ENCODE results near the gene BIVM. TPM values are rescaled to one million over a fixed set of nuclear protein-coding genes. Genes with fewer than 3 reads are reported as not detected.
A peak's percentile ranks its signal among the peaks of the same experiment; 100 is the strongest.

Gene BIVM
- total RNA-seq, 1 donor from 2014 or later: 13.3 TPM

GRCh38 chr13:102873653-102874052, 74.7 kb downstream of the BIVM start:
- Histone ChIP-seq H3K79me2 (ENCODE audit: insufficient read depth, low read length) (no peaks in the 10 kb centered on the region), H3K4me2 (ENCODE audit: low read length) (no peak overlapping the region), H3K27me3 (ENCODE audit: insufficient read depth, low read length) (no peaks in the 10 kb centered on the region), H3K9me3 (ENCODE audit: insufficient read depth, low read depth, low read length) (no peaks in the 10 kb centered on the region), H3K36me3 (ENCODE audit: insufficient read depth, low read length) (peaks cover 39% of the 10 kb centered on the region), H4K20me1 (ENCODE audit: insufficient read depth, low read length) (peaks cover 13% of the 10 kb centered on the region), H2AFZ (ENCODE audit: low read depth, low read length) (no peak overlapping the region), H3K4me1 (ENCODE audit: insufficient read depth, low read length) (peaks cover 23% of the 10 kb centered on the region), H3K9ac (ENCODE audit: low read length) (no peak overlapping the region), H3K27ac (ENCODE audit: low read depth, low read length) (no peak overlapping the region), H3K4me3 (ENCODE audit: insufficient read depth, low read depth, low read length) (no peak overlapping the region)
- peak; percentile 18 for DNase-seq (ENCODE audit: low read depth)
- Mint-ChIP-seq H3K9me3 (ENCODE audit: unreplicated experiment) (no peaks in the 10 kb centered on the region), H3K4me1 (ENCODE audit: low read depth, unreplicated experiment) (peaks cover 42% of the 10 kb centered on the region), H3K27me3 (ENCODE audit: low read depth, unreplicated experiment) (no peaks in the 10 kb centered on the region), H3K36me3 (ENCODE audit: low read depth, unreplicated experiment) (peaks cover 14% of the 10 kb centered on the region), H3K27ac (ENCODE audit: unreplicated experiment) (no peak overlapping the region), H3K4me3 (ENCODE audit: unreplicated experiment) (no peak overlapping the region)
- TF ChIP-seq EZH2 (IDR thresholded peaks at IDR 0.05; ENCODE audit: insufficient read depth, low read length) (no peak), CTCF (IDR thresholded peaks at IDR 0.05; ENCODE audit: insufficient read depth, low read depth, low read length) (no peak)
- FAIRE-seq: no peak

- Histone ChIP-seq H2AFZ (ENCODE audit: low read depth, low read length) (no peak overlapping the region), H3K4me2 (ENCODE audit: low read length) (no peak overlapping the region), H3K79me2 (ENCODE audit: insufficient read depth, low read length) (no peaks in the 10 kb centered on the region), H3K36me3 (ENCODE audit: insufficient read depth, low read length) (peaks cover 36% of the 10 kb centered on the region), H4K20me1 (ENCODE audit: insufficient read depth, low read length) (peaks cover 8% of the 10 kb centered on the region), H3K27ac (ENCODE audit: low read depth, low read length) (no peak overlapping the region), H3K4me1 (ENCODE audit: insufficient read depth, low read length) (peaks cover 20% of the 10 kb centered on the region), H3K9ac (ENCODE audit: low read length) (no peak overlapping the region), H3K27me3 (ENCODE audit: insufficient read depth, low read length) (no peaks in the 10 kb centered on the region), H3K4me3 (ENCODE audit: insufficient read depth, low read depth, low read length) (no peak overlapping the region), H3K9me3 (ENCODE audit: insufficient read depth, low read depth, low read length) (no peaks in the 10 kb centered on the region)
- H3K27ac Mint-ChIP-seq (ENCODE audit: unreplicated experiment): peak overlapping the region; percentile 49
- H3K4me3 Mint-ChIP-seq (ENCODE audit: unreplicated experiment): no peak overlapping the region
- peaks cover 14% of the 10 kb centered on the region for H3K36me3 Mint-ChIP-seq (ENCODE audit: low read depth, unreplicated experiment)
- DNase-seq (ENCODE audit: low read depth) (no peak), FAIRE-seq (no peak)
- no peaks in the 10 kb centered on the region for H3K27me3 Mint-ChIP-seq (ENCODE audit: low read depth, unreplicated experiment)
- TF ChIP-seq CTCF (IDR thresholded peaks at IDR 0.05; ENCODE audit: insufficient read depth, low read depth, low read length) (no peak), EZH2 (IDR thresholded peaks at IDR 0.05; ENCODE audit: insufficient read depth, low read length) (no peak)
- peaks cover 37% of the 10 kb centered on the region for H3K4me1 Mint-ChIP-seq (ENCODE audit: low read depth, unreplicated experiment)
- no peaks in the 10 kb centered on the region for H3K9me3 Mint-ChIP-seq (ENCODE audit: unreplicated experiment)
Measured at GRCh38 chr13:102875256-102875655, 76.3 kb downstream of the BIVM start.

- Histone ChIP-seq H3K27me3 (ENCODE audit: insufficient read depth, low read length) (no peaks in the 10 kb centered on the region), H3K4me2 (ENCODE audit: low read length) (no peak overlapping the region), H3K27ac (ENCODE audit: low read depth, low read length) (no peak overlapping the region), H3K9ac (ENCODE audit: low read length) (no peak overlapping the region), H3K4me3 (ENCODE audit: insufficient read depth, low read depth, low read length) (no peak overlapping the region), H3K79me2 (ENCODE audit: insufficient read depth, low read length) (no peaks in the 10 kb centered on the region), H3K9me3 (ENCODE audit: insufficient read depth, low read depth, low read length) (no peaks in the 10 kb centered on the region), H3K36me3 (ENCODE audit: insufficient read depth, low read length) (peaks cover 33% of the 10 kb centered on the region), H2AFZ (ENCODE audit: low read depth, low read length) (no peak overlapping the region), H4K20me1 (ENCODE audit: insufficient read depth, low read length) (no peaks in the 10 kb centered on the region), H3K4me1 (ENCODE audit: insufficient read depth, low read length) (peaks cover 9% of the 10 kb centered on the region)
- H3K27me3 Mint-ChIP-seq (ENCODE audit: low read depth, unreplicated experiment): no peaks in the 10 kb centered on the region
- FAIRE-seq (no peak), DNase-seq (ENCODE audit: low read depth) (peak; percentile 63)
- H3K9me3 Mint-ChIP-seq (ENCODE audit: unreplicated experiment): no peaks in the 10 kb centered on the region
- peak overlapping the region; percentile 97 for H3K27ac Mint-ChIP-seq (ENCODE audit: unreplicated experiment)
- peaks cover 12% of the 10 kb centered on the region for H3K36me3 Mint-ChIP-seq (ENCODE audit: low read depth, unreplicated experiment)
- TF ChIP-seq CTCF (IDR thresholded peaks at IDR 0.05; ENCODE audit: insufficient read depth, low read depth, low read length) (no peak), EZH2 (IDR thresholded peaks at IDR 0.05; ENCODE audit: insufficient read depth, low read length) (no peak)
- H3K4me3 Mint-ChIP-seq (ENCODE audit: unreplicated experiment): no peak overlapping the region
- peaks cover 26% of the 10 kb centered on the region for H3K4me1 Mint-ChIP-seq (ENCODE audit: low read depth, unreplicated experiment)
Measured at GRCh38 chr13:102877303-102877702, 78.4 kb downstream of the BIVM start.
